GM12864 (cell line): Measurements from ENCODE around the gene INHBE.
A peak's percentile ranks its signal among the peaks of the same experiment; 100 is the strongest.

Experiments
- DNase-seq: peaks from one replicate; pipeline ENCODE4 v3.0.0-alpha.2; 2011; ENCODE audit warnings: low read depth
- H3K4me3 ChIP-seq: 2 replicates; pipeline ENCODE4 v1.5.1; 2011; ENCODE audit warnings: mild to moderate bottlenecking, low read depth, low read length, control low read depth
- TF ChIP-seq, protein P1 (sequence below): IDR thresholded peaks from 2 replicates; pipeline ENCODE4 v1.5.1; 2011; ENCODE audit warnings: low read depth, mild to moderate bottlenecking, moderate library complexity, low read length, control low read depth, inconsistent platforms; ENCODE audit errors: missing control alignments

The INHBE gene

DNA sequence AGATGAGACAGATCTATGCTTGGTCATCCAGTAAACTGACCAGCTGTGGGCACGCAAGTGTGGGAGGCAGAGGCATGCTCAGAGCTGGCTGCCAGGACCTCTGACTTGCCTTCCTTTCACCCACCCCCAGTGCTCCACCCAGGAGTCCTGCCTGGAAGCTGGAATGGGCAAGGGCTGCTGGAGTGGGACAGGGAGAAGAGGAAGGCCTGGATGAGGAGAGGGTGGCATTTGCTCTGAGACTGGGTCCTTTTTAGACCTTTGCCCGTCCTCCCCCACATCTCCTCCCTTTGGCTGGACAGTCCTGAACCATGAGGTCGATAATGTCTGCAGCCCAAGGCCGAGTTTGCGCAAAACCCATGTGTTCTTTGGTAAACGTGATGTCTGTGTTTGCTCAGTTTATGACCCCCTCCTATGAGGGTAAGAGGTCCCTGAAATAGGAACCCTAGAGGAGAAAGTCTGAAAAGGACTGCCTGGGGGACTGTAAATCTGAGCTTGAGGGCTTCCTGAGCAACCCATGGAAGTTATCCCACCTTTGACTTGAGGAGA is 3.8 kb upstream of the INHBE start:
- no peak overlapping the region for H3K4me3 ChIP-seq
- no peak for DNase-seq
- TF ChIP-seq, protein P1, sequence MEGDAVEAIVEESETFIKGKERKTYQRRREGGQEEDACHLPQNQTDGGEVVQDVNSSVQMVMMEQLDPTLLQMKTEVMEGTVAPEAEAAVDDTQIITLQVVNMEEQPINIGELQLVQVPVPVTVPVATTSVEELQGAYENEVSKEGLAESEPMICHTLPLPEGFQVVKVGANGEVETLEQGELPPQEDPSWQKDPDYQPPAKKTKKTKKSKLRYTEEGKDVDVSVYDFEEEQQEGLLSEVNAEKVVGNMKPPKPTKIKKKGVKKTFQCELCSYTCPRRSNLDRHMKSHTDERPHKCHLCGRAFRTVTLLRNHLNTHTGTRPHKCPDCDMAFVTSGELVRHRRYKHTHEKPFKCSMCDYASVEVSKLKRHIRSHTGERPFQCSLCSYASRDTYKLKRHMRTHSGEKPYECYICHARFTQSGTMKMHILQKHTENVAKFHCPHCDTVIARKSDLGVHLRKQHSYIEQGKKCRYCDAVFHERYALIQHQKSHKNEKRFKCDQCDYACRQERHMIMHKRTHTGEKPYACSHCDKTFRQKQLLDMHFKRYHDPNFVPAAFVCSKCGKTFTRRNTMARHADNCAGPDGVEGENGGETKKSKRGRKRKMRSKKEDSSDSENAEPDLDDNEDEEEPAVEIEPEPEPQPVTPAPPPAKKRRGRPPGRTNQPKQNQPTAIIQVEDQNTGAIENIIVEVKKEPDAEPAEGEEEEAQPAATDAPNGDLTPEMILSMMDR: no peak

DNA sequence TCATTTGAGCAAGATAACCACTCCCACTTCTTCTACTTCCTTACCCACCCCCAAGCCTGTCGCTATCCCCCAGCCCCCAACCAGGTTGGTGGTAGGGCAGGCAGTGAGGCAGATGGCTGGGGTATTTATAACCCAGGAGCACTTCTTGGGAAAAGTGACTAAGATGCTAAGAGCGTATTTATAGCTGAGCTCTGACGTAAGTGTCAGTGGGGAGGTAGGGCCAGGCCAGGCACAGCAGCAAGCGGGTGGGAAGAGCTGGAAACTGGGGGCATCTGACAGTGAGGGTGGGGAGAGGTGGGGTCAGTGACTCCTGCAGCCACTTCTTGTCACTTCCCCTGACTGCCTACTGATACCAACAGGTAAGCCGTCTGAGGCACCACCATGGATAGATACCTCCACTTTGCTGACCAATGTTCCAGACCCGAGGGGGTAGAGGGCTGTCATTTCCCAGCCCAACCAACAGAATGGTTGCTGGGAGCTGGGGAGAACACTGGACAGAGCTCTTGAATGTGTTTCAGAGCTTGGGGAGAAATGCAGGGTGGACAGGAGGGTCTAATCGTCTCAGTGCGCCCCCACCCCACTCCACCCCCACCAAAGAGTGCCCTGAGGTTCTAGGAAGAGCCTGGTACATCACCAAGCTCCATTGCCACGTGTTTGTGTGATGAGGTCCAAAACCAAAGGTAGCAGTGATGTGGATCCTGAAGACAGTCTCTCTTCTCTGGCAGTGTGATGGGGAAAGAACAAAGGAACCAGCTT is 2.7 kb upstream of the INHBE start:
- no peak for DNase-seq
- H3K4me3 ChIP-seq: no peak overlapping the region
- TF ChIP-seq, protein P1: no peak

DNA sequence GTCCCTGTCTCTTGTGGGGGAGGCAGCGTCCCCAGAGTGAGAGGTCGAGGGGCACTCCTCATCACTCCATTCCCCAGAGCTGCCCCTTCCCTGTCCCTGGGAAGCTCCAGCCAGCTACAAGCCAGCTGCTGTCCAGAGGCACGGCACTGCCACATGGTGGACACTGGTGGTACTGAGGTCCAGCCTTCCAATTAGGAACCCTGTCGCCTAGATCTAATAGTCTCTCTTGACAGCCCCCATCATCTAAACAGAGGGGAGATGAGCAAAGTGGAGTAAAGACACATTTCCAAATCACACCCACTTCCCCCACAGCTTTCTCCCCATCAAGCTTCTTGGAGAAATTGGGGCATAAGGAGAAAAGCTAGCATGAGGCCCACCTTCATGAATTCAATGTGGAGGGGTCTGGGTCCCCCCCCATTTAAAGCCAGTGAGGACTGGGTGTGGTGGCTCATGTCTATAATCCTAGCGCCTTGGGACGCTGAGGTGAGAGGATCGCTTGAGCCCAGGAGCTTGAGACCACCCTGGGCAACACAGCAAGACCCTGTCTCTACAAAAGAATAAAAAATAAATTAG is 2.1 kb upstream of the INHBE start:
- H3K4me3 ChIP-seq: no peak overlapping the region
- TF ChIP-seq, protein P1: peak; percentile 96
- DNase-seq: no peak

DNA sequence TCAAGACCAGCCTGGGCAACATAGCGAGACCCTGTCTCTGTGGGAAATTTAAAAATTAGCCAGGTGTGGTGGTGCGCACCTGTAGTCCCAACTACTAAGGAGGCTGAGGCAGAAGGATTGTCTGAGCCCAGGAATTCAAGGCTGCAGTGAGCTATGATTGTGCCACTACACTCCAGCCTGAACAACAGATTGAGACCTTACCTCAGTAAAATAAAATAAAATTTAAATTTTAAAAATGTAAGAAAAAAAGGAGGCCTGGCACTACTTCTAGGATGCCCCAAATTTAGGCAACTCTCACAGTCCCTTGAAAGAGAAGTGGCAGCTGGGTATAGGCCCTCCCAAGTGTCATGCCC is 918 bp upstream of the INHBE start:
- no peak for DNase-seq
- TF ChIP-seq, protein P1: no peak
- H3K4me3 ChIP-seq: no peak overlapping the region

DNA sequence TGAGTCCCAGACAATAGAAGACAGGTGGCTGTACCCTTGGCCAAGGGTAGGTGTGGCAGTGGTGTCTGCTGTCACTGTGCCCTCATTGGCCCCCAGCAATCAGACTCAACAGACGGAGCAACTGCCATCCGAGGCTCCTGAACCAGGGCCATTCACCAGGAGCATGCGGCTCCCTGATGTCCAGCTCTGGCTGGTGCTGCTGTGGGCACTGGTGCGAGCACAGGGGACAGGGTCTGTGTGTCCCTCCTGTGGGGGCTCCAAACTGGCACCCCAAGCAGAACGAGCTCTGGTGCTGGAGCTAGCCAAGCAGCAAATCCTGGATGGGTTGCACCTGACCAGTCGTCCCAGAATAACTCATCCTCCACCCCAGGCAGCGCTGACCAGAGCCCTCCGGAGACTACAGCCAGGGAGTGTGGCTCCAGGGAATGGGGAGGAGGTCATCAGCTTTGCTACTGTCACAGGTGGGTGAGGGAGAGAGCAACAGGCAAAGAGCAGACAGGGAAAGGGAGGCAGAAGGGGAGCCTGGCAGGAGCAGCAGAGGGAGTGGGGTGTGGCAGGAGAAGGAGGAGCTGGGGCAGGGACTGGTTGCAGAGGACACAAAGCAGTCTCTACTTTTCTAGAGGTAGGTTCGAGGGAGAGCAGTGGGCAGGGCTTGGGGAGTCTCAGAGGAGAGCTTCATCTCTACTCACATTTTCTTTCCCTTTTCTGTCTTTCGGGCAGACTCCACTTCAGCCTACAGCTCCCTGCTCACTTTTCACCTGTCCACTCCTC is 452 bp downstream of the INHBE start:
- TF ChIP-seq, protein P1: no peak
- no peak for DNase-seq
- H3K4me3 ChIP-seq: peak overlapping the region; percentile 22; the same call in 1 of the 2 replicates

DNA sequence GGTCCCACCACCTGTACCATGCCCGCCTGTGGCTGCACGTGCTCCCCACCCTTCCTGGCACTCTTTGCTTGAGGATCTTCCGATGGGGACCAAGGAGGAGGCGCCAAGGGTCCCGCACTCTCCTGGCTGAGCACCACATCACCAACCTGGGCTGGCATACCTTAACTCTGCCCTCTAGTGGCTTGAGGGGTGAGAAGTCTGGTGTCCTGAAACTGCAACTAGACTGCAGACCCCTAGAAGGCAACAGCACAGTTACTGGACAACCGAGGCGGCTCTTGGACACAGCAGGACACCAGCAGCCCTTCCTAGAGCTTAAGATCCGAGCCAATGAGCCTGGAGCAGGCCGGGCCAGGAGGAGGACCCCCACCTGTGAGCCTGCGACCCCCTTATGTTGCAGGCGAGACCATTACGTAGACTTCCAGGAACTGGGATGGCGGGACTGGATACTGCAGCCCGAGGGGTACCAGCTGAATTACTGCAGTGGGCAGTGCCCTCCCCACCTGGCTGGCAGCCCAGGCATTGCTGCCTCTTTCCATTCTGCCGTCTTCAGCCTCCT is 1.1 kb downstream of the INHBE start:
- no peak for DNase-seq

More for the DNA sequence above, 1.1 kb downstream of the INHBE start:
- TF ChIP-seq, protein P1: peak; percentile 89
- peak overlapping the region; percentile 22; the same call in 1 of the 2 replicates for H3K4me3 ChIP-seq
